HCT116 (cell line): ENCODE results near the gene IL17D. TPM values are rescaled to one million over a fixed set of nuclear protein-coding genes. Genes with fewer than 3 reads are reported as not detected.

Source experiments
- ATAC-seq: fragments of 200-7000 bp; cut with Tn5 transposase; 2 replicates; pipeline ENCODE4 v1.9.1; 2020; ENCODE audit warnings: mild to moderate bottlenecking, moderate library complexity
- BruUV-seq: library from RNA; stranded (reverse); fragments of 400-500 nt; replicated peaks from 2 replicates; lab custom pipeline; 2021; lab: Mats Ljungman, UMichigan
- CTCF ChIA-PET: fragments of 300-600 bp; sonication (Branson Sonifier 250); formaldehyde crosslinking; loops from one replicate; lab custom pipeline; 2021; ENCODE audit warnings: antibody characterized with exemption; lab: Charles Lee
- POLR2A ChIA-PET: fragments of 300-600, 350-600 bp; sonication (Branson Sonifier 250); formaldehyde crosslinking; loops from one replicate; lab custom pipeline; 2021; ENCODE audit warnings: antibody characterized with exemption; lab: Charles Lee
- RAD21 ChIA-PET, 2 experiments: fragments of 300-600 bp; sonication (Branson Sonifier 250); formaldehyde crosslinking; loops; one replicate each; lab custom pipeline; 2023; ENCODE audit warnings: low total read pairs in 2 of 2; ENCODE audit not compliant: uncharacterized antibody in 2 of 2, unreplicated experiment in 2 of 2, low non-redundant PET in 1 of 2; lab: Charles Lee
- DNase-seq: peaks from one replicate; pipeline ENCODE4 v3.0.0-alpha.2; 2010; ENCODE audit warnings: low read depth, low spot score
- H2AFZ ChIP-seq: fragments of 200-600 bp; shearing (Covaris generic), sonication (generic); 2 replicates; pipeline ENCODE4 v1.6.1; 2017; ENCODE audit warnings: low read depth, mixed run types, mixed read lengths, antibody characterized with exemption, low read length; ENCODE audit not compliant: poor library complexity, severe bottlenecking
- H3K27ac ChIP-seq: 2 replicates; pipeline ENCODE4 v1.5.1; 2012; ENCODE audit warnings: low read depth, low read length
- H3K27me3 ChIP-seq: fragments of 200-600 bp; sonication (generic); 2 replicates; pipeline ENCODE4 v1.6.1; 2016; ENCODE audit warnings: mixed run types, low read length, mixed read lengths; ENCODE audit not compliant: insufficient read depth
- H3K36me3 ChIP-seq, 2 experiments: fragments of 200-500 bp in 1 of 2; fragments of 200-600 bp in 1 of 2; sonication (Bioruptor generic) in 1 of 2; sonication (generic) in 1 of 2; 2 replicates each; pipeline versions ENCODE4 v1.5.1 to v1.6.1; 2014 to 2016; ENCODE audit warnings: low read length in 2 of 2, inconsistent platforms in 1 of 2, mixed read lengths in 1 of 2, mixed run types in 1 of 2; ENCODE audit not compliant: insufficient read depth in 2 of 2, control insufficient read depth in 1 of 2
- H3K4me1 ChIP-seq, 2 experiments: fragments of 200-600 bp in 1 of 2; sonication (generic) in 1 of 2; 2 replicates each; pipeline versions ENCODE4 v1.5.1 to v1.6.1; 2012 to 2017; ENCODE audit warnings: low read length in 2 of 2, inconsistent platforms in 1 of 2, mild to moderate bottlenecking in 1 of 2, mixed read lengths in 1 of 2, mixed run types in 1 of 2, moderate library complexity in 1 of 2; ENCODE audit not compliant: insufficient read depth in 2 of 2, control insufficient read depth in 1 of 2
- H3K4me2 ChIP-seq: fragments of 200-600 bp; sonication (generic); 2 replicates; pipeline ENCODE4 v1.6.1; 2017; ENCODE audit warnings: mixed run types, low read length, mixed read lengths
- H3K4me3 ChIP-seq, 2 experiments: fragments of 200-600 bp in 1 of 2; sonication (generic) in 1 of 2; replicated peaks in 1 of 2; 2 replicates each; pipeline ENCODE4 v1.5.1; 2011 to 2016; ENCODE audit warnings: low read length in 2 of 2, control low read depth in 1 of 2, low read depth in 1 of 2, mild to moderate bottlenecking in 1 of 2, mixed read lengths in 1 of 2, mixed run types in 1 of 2
- H3K79me2 ChIP-seq: fragments of 200-600 bp; sonication (generic); 2 replicates; pipeline ENCODE4 v1.6.1; 2017; ENCODE audit warnings: mild to moderate bottlenecking, mixed run types, low read length, moderate library complexity, mixed read lengths; ENCODE audit not compliant: insufficient read depth
- H3K9ac ChIP-seq: fragments of 200-600 bp; sonication (generic); 2 replicates; pipeline ENCODE4 v1.6.1; 2016; ENCODE audit warnings: low read length, mixed read lengths
- H3K9me2 ChIP-seq: fragments of 200-600 bp; sonication (generic), shearing (Covaris generic); 2 replicates; pipeline ENCODE4 v1.6.1; 2017; ENCODE audit warnings: mixed run types, mild to moderate bottlenecking, moderate library complexity; ENCODE audit not compliant: insufficient read depth
- H3K9me3 ChIP-seq, 2 experiments: fragments of 200-500 bp in 1 of 2; fragments of 200-600 bp in 1 of 2; sonication (Bioruptor generic) in 1 of 2; sonication (generic) in 1 of 2; 2 replicates each; pipeline ENCODE4 v1.6.1; 2014 to 2017; ENCODE audit warnings: low read length in 2 of 2, mixed read lengths in 2 of 2, inconsistent platforms in 1 of 2, low read depth in 1 of 2, mild to moderate bottlenecking in 1 of 2, mixed run types in 1 of 2, moderate library complexity in 1 of 2; ENCODE audit not compliant: control insufficient read depth in 1 of 2, insufficient read depth in 1 of 2
- H4K20me1 ChIP-seq: fragments of 200-600 bp; sonication (generic), shearing (Covaris generic); 2 replicates; pipeline ENCODE4 v1.6.1; 2017; ENCODE audit warnings: mixed run types, mild to moderate bottlenecking, moderate library complexity; ENCODE audit not compliant: insufficient read depth
- CBX3 ChIP-seq: IDR thresholded peaks from 2 replicates; pipeline ENCODE4 v1.6.1; 2012; ENCODE audit warnings: low read depth
- EGR1 ChIP-seq: IDR thresholded peaks from 2 replicates; pipeline ENCODE4 v1.6.1; 2012; ENCODE audit warnings: low read depth
- EZH2 ChIP-seq: fragments of 200-600 bp; sonication (generic); IDR thresholded peaks from 2 replicates; pipeline ENCODE4 v1.6.1; 2017; ENCODE audit warnings: antibody characterized with exemption, mixed run types
- RAD21 ChIP-seq: IDR thresholded peaks from 2 replicates; pipeline ENCODE4 v1.6.1; 2012; ENCODE audit warnings: low read depth, mild to moderate bottlenecking
- SIN3A ChIP-seq: IDR thresholded peaks from 2 replicates; pipeline ENCODE4 v1.6.1; 2012; ENCODE audit warnings: low read depth
- TCF7L2 ChIP-seq: IDR thresholded peaks from 2 replicates; pipeline ENCODE4 v1.7.0; 2011; ENCODE audit warnings: borderline replicate concordance, inconsistent platforms; ENCODE audit not compliant: insufficient read depth, insufficient read length; ENCODE audit errors: extremely low read depth
- YY1 ChIP-seq: IDR thresholded peaks from 2 replicates; pipeline ENCODE4 v1.6.1; 2011; ENCODE audit warnings: low read length, low read depth, moderate library complexity, mild to moderate bottlenecking; ENCODE audit not compliant: insufficient replicate concordance; ENCODE audit errors: extremely low read depth
- ZBTB33 ChIP-seq: IDR thresholded peaks from 2 replicates; pipeline ENCODE4 v1.6.1; 2011; ENCODE audit warnings: mild to moderate bottlenecking, low read length, moderate library complexity; ENCODE audit not compliant: insufficient replicate concordance; ENCODE audit errors: extremely low read depth
- ZFX ChIP-seq: fragments of 450-650 bp; IDR thresholded peaks from 2 replicates; pipeline ENCODE4 v1.6.1; 2017
- intact Hi-C: fragments of 100-400 bp; cut with micrococcal nuclease; formaldehyde crosslinking; loops from 2 replicates; pipeline ENCODE4 v1.10.0; 2022
- total RNA-seq: library from RNA; stranded (reverse); gene quantifications from one replicate; pipeline ENCODE4 v1.2.1, GENCODE V29; 2021; ENCODE audit not compliant: unreplicated experiment
- TF ChIP-seq, protein P1 (sequence below), 3 experiments: fragments of 200-600 bp in 1 of 3; sonication (generic) in 1 of 3; IDR thresholded peaks in 2 of 3; conservative IDR thresholded peaks in 1 of 3; 2 replicates each; pipeline ENCODE4 v1.5.1; 2012 to 2017; ENCODE audit warnings: low read depth in 2 of 3, low read length in 2 of 3, antibody characterized with exemption in 1 of 3, borderline replicate concordance in 1 of 3, control low read depth in 1 of 3, mild to moderate bottlenecking in 1 of 3, mixed read lengths in 1 of 3, mixed run types in 1 of 3, moderate library complexity in 1 of 3; ENCODE audit not compliant: insufficient read depth in 1 of 3
- TF ChIP-seq, protein P2 (sequence below): IDR thresholded peaks from 2 replicates; pipeline ENCODE4 v1.6.1; 2012

IL17D gene
- total RNA-seq, 1 experiment from 2014 or later, result 0.25 TPM

DNA sequence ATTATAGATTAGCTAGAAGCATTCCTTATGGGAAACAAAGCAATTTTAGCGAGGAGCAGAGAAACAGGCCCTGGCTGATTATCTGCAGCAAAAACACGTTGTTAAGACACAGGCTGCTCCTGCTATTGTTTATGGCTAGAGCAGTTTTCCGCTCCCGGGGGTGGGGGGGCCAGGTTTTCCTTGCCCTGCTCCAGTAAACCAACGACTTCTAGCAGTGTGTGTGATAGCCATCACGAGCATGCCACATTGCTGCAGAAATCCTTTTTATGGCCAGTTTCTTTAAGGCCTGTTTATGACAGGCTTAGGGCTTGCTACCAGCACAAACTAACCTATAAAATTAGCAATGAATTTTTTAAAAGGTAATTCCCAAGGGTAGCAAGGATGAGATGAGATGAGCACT lies 18.4 kb upstream of the IL17D start:
- Histone ChIP-seq H3K9me2 (no peaks in the 10 kb centered on the region), H2AFZ (no peak overlapping the region), H3K4me1 (no peaks in the 10 kb centered on the region), H3K4me2 (no peak overlapping the region), H3K36me3 (no peaks in the 10 kb centered on the region; a peak in 1 of 4 replicates), H4K20me1 (no peaks in the 10 kb centered on the region), H3K27ac (no peak overlapping the region), H3K9me3 (no peaks in the 10 kb centered on the region), H3K27me3 (no peaks in the 10 kb centered on the region), H3K79me2 (no peaks in the 10 kb centered on the region), H3K4me3 (no peak overlapping the region), H3K9ac (no peak overlapping the region)
- no TSS peak for BruUV-seq
- ATAC-seq (no peak), DNase-seq (no peak)
- TF ChIP-seq ZFX (no peak), EZH2 (no peak), YY1 (no peak)
- TF ChIP-seq, protein P1, sequence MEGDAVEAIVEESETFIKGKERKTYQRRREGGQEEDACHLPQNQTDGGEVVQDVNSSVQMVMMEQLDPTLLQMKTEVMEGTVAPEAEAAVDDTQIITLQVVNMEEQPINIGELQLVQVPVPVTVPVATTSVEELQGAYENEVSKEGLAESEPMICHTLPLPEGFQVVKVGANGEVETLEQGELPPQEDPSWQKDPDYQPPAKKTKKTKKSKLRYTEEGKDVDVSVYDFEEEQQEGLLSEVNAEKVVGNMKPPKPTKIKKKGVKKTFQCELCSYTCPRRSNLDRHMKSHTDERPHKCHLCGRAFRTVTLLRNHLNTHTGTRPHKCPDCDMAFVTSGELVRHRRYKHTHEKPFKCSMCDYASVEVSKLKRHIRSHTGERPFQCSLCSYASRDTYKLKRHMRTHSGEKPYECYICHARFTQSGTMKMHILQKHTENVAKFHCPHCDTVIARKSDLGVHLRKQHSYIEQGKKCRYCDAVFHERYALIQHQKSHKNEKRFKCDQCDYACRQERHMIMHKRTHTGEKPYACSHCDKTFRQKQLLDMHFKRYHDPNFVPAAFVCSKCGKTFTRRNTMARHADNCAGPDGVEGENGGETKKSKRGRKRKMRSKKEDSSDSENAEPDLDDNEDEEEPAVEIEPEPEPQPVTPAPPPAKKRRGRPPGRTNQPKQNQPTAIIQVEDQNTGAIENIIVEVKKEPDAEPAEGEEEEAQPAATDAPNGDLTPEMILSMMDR (IDR thresholded peaks at IDR 0.05 in 2 of 3, conservative IDR thresholded peaks at IDR 0.05 in 1 of 3; ENCODE audit: borderline replicate concordance in 1 of 3, insufficient read depth in 1 of 3, low read depth in 2 of 3, low read length in 2 of 3), result no peak
- RAD21 ChIA-PET, result no interaction called here
- POLR2A ChIA-PET, result no interaction called here
- CTCF ChIA-PET, result no interaction called here
- intact Hi-C loops, result no loop called here

DNA sequence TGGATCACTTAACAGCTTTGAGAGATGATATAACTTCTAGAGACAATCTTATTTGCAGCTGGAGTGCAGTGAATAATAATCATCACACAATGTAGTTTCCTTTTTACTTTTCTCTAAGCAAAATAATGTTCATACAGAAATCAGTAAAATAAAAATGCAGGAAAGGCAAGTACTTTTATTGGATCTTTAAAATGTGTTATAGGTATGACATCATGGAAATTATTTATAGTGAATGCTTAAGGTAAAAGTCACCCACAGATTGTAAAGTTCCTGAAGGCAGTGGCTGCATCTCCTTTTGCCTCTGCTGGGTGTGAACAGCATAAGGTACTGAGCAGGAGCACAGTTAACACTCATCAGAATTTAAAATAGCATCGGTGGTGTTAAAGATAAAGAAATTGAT lies 17.3 kb upstream of the IL17D start:
- H3K27me3 ChIP-seq, result no peaks in the 10 kb centered on the region
- POLR2A ChIA-PET, result no interaction called here
- TF ChIP-seq ZBTB33, result no peak
- TF ChIP-seq, protein P1 (IDR thresholded peaks at IDR 0.05 in 2 of 3, conservative IDR thresholded peaks at IDR 0.05 in 1 of 3; ENCODE audit: borderline replicate concordance in 1 of 3, insufficient read depth in 1 of 3, low read depth in 2 of 3, low read length in 2 of 3), result no peak
- no peak for TF ChIP-seq EZH2
- TF ChIP-seq, protein P2, sequence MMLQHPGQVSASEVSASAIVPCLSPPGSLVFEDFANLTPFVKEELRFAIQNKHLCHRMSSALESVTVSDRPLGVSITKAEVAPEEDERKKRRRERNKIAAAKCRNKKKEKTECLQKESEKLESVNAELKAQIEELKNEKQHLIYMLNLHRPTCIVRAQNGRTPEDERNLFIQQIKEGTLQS, result no peak
- no peak for TF ChIP-seq EGR1
- no peak for TF ChIP-seq SIN3A
- TF ChIP-seq TCF7L2, result no peak
- TF ChIP-seq CBX3, result no peak
- no peak for TF ChIP-seq RAD21

More for the DNA sequence above, 17.3 kb upstream of the IL17D start:
- intact Hi-C loops, result no loop called here
- Histone ChIP-seq H3K9ac (no peak overlapping the region), H3K4me2 (no peak overlapping the region), H3K36me3 (no peaks in the 10 kb centered on the region; a peak in 1 of 4 replicates), H3K27ac (no peak overlapping the region), H3K9me2 (no peaks in the 10 kb centered on the region), H3K4me1 (no peaks in the 10 kb centered on the region), H4K20me1 (no peaks in the 10 kb centered on the region), H2AFZ (no peak overlapping the region), H3K9me3 (no peaks in the 10 kb centered on the region), H3K79me2 (no peaks in the 10 kb centered on the region), H3K4me3 (no peak overlapping the region)
- CTCF ChIA-PET, result no interaction called here
- ATAC-seq (no peak), DNase-seq (no peak)
- RAD21 ChIA-PET, result no interaction called here
- no TSS peak for BruUV-seq
